ENCODE data around the gene SH2D3C.

The SH2D3C gene

DNA sequence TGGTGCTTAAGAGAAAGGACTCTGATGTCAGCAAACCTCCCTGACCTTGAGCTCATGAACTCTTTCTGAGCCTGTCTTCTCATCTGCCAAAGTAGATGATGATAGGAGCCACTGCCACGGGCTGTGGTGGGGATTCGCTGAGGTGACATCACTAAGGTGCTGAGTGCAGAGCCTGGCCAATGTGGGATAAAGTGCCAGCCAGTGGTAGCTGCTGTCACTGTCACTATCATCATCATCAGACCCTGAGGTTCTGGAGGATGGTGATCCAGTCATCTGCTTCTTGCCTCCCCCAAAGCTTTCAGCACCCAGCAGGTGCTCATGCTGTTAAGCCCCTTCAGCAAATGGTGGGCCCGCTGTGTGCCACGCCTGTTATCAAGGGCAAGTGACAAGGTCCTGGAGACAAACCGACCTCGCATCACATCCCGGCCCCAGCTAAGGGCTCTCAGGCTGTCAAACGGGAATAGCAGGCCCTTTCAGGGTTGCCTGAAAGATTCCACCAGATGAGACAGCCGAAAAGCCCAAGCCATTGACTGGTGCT is 30.6 kb upstream of the SH2D3C start:
- in situ Hi-C loops (cut with MboI; ENCODE audit: low sequenced_read_pairs) = no loop called here

DNA sequence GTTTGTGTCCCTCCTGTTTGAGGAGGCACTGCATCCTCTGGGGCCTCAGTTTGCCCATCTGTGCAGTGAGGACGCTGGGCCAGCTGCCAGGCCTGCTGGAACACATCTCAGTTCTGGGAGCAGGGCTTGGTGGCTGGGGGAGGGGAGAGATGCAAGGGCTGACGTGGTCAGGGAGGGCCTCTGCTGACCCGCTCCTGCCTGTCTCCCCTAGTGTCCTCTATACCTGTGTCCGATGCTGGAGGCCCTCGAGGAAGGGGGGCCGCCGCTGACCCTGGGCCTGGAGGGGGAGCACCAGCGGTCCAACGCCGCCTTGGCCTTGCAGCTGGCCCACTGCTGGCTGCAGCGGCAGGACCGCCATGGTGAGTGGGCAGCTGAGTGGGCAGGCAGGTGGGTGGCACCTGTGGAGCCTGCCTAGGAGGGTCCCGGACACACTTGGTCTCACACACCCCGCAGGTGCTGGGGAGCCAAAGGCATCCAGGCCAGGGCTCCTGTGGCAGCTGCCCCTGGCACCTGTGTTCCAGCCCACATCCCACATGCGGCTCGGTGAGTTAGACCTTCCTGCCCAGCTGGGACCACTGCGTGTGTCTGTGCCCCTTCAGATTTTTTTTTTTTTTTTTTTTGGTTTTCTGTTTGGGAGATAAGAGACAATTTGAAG is 30.0 kb upstream of the SH2D3C start:
- in situ Hi-C loops (cut with MboI; ENCODE audit: low sequenced_read_pairs) = no loop called here

DNA sequence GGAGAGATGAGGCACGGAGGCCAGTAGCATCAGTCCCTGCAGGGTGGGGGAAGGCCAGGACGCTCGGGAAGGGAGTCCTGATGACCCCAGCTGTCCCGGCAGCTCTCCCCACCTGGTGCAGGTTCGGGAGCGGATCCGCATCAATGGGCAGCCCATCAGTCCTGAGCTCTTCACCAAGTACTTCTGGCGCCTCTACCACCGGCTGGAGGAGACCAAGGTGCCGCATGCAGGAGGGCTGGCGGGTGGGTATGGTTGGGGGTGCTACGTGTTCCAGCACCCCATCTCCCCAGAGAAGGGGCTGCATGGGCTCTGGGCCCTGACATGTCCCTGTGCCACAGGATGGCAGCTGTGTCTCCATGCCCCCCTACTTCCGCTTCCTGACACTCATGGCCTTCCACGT is 28.4 kb upstream of the SH2D3C start:
- in situ Hi-C loops (cut with MboI; ENCODE audit: low sequenced_read_pairs) = no loop called here

DNA sequence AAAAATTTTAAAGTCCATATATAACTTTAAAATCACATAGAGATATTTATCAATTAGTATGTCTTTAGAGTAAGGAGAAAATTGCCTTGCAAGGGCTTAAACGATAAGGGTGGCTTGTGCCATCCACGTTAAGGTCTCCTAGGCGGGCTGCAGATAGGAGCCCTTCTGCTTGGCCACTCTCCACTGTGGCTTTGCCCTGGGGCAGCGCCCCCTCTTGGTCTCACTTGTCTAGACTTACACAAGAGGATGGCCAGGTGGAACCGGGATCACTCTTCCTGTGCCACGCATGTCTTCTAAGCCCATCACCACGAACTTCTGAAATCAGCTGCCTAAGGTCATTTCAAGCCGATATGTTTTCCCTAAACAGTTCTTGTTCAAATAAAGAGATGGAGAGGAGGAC is 27.2 kb upstream of the SH2D3C start:
- in situ Hi-C loops (cut with MboI; ENCODE audit: low sequenced_read_pairs) = no loop called here

DNA sequence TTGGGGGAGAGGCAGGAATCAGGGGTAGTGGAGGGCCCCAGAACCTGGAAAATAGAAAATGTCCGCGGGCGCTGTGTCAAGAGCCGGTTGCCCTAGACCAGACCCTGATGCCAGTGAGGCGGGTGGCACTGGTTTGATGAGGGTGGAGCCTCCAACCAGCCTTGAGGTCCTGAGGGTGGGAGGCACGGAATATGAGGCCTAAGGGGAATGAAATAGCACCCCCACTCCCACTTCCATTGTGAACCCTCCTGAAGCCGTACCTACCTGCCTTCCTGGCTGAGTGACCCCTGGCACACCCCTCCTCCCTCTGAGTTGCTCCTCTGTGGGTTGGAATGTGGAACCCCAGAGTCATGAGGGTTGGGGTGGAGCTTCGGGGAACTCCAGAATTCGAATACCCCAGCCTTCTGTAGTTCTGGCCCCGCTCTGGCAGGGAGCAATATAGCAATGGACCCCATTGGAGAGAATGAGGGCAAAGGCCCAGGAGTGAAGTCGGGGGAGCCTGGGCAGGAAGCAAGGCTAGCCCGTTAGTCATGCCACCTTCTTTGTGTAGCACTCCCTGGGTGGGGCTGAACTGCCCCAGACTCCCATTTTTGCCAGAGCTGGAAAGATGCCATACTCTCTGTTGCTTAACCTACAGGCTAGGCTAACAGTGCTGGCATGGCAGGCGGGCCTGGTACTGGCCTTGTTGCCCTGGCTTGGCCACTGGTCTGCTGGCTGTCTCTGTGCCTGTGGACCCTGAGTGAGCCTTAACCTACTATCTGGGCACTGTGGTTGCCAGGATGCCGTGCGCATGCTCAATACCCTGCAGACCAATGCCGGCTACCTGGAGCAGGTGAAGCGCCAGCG is 25.3 kb upstream of the SH2D3C start:
- in situ Hi-C loops (cut with MboI; ENCODE audit: low sequenced_read_pairs) = no loop called here

DNA sequence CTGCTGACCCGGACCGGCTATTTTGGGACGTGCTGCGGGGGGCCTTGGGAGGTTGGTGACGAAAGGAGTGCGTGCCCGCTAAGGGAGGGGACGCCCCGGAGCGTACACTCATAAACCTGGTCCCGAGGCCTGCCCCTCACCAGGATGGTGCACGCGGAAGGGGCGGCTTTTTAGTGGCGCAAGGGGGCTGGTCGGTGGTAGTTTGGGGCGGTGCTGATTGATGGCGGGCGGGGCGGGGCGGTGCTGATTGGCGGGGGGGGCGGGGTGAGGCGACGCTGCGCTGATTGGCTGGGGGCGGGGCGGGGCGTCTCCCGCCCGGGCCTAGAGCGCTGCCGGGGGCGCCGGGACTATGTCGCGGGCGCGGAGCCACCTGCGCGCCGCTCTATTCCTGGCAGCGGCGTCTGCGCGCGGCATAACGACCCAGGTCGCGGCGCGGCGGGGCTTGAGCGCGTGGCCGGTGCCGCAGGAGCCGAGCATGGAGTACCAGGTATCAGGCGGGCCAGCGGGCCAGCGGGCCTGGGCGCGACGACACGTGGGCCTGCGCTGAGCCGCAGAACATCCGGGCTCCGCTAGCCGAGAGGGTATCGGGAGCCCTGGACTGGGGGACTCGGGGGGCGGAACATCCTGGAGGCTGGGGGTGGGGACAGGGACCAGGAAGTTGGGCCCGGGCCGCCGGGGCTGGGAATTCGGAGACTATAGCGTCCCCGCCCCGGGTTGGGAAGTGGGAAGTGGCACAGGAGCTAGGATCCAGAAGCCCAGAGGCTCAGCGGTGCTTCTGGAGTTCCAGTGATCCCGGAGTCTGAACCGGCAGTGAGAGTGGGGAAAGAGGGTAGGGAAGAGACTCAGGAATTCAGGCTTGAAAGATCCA is 24.3 kb upstream of the SH2D3C start, which contains the start of gene FPGS:
Gene FPGS (plus strand): TSS at position 307 of the 868 bp plus-strand sequence. CDS start 43 bp downstream, at position 350.
- in situ Hi-C loops (cut with MboI; ENCODE audit: low sequenced_read_pairs) = no loop called here

DNA sequence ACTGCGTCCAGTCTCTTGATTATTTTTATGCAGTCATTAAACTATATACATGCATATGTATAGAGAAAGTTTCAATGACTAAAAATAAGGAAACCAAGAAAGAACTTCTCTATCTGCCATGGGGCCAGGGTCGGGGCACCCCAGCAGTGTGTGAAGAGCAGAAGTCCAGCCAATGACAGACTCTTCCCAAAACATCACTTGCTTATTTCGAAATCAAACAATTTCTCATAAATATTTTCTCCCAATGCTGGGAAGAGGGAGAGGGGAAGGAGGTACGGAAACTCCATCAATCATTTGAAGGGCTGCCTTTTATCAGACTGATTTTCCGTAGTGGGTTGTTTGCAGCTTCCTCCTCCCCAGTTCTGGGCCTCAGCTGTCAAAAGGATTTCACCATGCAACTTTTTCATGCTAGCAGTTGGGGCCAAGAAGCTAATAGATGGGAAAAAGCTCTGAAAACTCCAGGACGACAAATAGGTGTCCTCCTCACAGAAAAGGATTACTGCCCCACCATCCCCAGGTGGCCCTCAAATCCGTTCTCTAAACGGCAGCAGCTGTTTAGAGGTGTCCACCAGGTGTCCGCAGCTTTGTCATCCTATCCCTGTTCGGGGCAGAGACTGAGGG is 23.6 kb upstream of the SH2D3C start:
- in situ Hi-C loops (cut with MboI; ENCODE audit: low sequenced_read_pairs) = no loop called here

DNA sequence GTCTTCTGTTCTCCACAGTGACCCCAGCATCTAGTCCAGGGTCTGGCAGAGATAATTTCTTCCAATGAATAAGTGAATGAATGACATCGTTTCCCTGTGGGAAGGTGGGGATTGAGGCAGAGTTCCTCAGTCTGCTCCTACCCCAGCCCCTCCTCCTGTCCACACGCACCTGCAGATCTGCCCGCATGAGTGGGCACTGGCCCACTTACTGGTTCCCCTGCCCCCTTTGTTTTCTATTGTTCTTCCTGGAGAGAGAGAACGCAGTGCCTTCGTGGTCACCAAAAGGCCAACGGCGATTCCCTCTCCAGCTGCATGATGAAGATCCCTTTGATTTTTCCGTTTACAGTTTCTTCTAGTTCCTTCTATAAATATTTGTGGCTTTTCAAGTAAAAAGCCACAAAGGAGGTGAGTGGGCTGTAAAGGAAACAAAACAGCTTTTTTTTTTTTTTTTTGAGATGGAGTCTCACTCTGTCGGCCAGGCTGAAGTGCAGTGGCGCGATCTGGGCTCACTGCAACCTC is 18.4 kb upstream of the SH2D3C start:
- in situ Hi-C loops (cut with MboI; ENCODE audit: low sequenced_read_pairs) = no loop called here

DNA sequence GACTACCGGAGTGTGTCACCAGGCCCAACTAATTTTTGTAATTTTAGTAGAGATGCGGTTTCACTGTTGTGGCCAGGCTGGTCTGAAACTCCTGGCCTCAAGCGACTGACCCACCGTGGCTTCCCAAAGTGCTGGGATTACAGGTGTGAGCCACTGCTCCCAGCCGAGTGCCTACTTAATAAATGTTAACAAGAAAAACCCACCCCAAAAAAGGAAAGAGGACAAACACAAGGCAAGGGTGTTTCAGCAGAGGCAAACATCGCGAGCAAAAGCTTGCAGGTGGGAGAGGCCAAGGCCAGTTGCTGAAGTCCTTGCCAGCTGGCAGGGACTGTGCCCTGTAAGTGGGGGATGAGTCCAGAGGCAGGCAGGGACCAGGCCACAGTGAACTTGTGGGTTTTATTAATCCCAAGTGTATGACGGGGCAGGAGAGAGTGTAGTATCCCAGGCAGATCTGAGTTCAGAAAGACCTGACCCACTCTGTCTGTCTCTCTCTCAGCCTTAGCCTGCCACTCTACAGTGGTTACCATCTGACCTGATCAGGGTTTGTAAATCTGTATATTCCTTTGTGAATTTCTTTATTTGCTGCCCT is 17.9 kb upstream of the SH2D3C start:
- in situ Hi-C loops (cut with MboI; ENCODE audit: low sequenced_read_pairs) = no loop called here

DNA sequence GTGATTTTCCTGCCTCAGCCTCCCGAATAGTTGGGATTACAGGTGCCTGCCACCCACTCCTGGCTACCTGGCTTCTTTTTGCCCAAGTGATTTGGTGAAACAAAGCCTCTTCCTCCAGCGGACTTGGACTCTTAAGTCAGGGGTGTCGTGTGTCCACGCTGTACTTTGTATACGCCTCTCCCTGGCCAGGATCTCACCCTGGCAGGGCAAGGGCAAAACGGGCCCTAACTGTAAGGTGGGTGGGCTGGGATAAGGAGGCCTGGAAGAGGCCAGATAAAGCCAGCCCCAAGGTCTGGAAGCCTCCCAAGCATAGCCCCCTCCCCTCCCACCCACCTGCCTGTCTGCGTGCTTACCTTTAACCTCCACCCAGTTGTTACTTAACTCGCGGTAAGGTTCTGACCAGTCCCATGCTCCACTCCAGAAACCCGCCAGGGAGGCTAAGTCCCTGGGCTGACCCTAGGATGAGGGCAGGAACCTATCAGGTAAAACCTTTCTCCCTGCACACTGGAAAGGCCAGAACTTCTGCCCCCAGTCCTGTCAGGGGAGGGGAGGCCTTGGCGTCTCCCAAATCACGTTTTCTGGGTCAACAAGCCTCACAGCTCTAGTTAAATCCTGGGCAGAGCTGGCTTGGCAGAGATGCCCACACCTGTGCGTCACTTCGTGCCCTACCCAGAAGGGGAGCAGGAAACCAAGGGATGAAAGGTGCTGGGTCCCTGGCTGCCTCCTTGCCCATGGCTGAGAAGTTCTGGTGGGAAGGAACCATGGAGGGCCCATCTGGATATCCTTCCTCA is 15.7 kb upstream of the SH2D3C start:
- in situ Hi-C loops (cut with MboI; ENCODE audit: low sequenced_read_pairs) = no loop called here

DNA sequence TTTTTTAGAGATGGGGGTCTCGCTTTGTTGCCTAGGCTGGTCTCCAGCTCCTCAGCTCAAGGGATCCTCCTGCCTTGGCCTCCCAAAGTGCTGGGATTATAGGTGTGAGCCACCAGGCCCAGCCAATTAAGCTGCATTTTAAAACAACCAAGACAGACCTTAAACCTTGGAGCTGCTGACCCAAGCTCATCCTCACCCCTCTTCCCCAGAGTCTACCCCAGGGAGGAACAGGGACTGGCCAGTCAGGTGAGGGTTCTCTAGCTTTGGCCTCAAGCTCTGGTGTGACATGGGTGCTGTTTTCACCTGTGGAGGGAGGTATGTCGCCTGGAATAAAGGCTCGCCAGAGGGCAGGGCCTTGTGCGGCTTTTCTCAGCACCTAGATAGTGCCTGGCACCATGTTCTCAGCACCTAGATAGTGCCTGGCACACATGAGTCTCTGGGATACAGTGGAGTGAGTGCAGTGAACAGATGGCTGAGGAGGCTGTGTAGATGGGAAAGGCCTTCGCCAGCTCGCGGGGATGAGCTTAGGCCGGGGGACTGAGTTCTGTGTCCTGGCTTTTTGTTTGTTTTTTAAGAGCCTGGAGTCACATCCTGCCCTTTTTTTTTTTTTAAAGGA is 14.7 kb upstream of the SH2D3C start:
- in situ Hi-C loops (cut with MboI; ENCODE audit: low sequenced_read_pairs) = no loop called here

DNA sequence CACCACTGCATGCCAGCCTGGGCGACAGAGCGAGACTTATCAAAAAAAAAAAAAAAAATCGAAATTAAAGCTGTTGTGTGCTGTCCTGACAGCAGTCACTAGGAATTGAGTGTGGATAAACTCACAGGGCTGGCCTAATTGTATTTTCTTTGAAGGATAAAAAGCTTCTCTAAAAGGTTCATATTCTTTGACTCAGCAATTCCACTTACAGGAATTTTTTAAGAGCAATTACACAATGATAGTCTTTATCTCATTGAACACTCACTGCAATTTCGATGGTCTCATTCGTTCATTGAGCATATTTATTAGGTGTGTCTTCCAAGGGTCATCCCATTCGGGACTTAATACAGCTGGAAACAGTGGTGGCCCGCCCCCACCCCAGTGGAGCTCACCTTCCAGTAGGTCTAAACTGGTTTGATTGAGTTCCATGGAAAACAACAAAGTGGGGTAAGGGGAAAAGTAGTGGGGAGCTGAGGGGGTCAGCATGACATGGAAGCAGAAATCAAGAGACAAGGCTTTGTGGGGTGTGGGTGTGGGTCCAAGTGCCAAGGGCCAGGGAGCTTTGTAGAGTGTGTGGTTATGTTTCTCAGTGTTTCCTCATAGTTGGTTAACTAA is 14.1 kb upstream of the SH2D3C start:
- in situ Hi-C loops (cut with MboI; ENCODE audit: low sequenced_read_pairs) = no loop called here

DNA sequence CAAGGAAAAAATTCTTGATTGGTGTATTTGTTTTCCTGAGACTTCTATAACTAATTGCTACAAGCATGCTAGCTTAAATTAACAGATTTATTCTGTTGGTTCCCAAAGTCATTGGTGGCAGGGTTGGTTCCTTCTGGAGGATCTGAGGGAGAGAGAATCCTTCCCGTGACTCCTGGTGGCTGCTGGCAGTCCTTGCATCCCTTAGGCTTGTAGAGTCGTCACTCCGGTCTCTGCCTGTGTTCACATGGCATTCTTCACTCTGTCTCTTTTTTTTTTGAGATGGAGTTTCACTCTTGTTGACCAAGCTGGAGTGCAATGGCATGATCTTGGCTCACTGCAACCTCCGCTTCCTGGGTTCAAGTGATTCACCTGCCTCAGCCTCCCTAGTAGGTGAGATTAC is 12.6 kb upstream of the SH2D3C start:
- in situ Hi-C loops (cut with MboI; ENCODE audit: low sequenced_read_pairs) = no loop called here

DNA sequence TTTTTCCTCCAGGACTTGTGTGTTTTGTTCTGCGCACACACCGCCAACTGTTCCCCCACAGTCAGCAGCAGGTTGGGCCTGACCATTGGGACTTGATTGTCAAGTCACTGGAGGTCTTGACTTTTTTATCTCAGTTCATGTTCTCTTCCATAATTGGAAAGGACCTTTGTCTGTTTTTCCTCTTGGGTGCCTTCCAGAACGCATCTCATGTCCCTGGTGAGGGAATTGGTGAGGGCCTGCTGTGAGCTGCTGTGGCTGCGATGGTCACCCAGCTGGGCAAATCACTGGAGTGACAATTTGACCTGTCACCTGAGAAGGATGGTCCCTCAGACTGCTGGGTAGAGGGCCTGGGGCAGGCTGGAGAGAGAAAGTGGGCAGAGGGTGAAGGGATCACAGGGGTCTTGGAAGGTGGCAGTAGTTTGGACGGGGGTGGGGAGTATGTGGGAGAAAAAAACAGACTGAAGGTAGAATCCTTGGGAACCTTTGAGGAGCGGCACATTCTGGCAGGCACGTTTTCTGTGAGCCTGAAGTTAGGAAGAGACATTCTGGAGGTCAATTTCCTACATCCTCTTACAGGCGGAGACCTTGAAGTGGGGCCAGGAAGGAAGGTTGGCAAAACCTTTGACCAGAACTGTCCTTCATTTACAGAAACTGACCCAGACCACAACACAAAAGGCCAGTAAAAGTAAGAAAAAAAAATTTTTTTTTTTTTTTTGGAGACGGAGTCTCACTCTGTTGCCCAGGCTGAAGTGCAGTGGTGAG is 11.8 kb upstream of the SH2D3C start:
- in situ Hi-C loops (cut with MboI; ENCODE audit: low sequenced_read_pairs) = no loop called here

DNA sequence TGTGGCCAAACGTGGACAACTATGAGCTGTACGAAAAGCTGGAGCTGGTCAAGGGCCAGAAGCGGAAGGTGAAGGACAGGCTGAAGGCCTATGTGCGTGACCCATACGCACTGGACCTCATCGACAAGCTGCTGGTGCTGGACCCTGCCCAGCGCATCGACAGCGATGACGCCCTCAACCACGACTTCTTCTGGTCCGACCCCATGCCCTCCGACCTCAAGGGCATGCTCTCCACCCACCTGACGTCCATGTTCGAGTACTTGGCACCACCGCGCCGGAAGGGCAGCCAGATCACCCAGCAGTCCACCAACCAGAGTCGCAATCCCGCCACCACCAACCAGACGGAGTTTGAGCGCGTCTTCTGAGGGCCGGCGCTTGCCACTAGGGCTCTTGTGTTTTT is 10.7 kb upstream of the SH2D3C start:
- in situ Hi-C loops (cut with MboI; ENCODE audit: low sequenced_read_pairs) = no loop called here

DNA sequence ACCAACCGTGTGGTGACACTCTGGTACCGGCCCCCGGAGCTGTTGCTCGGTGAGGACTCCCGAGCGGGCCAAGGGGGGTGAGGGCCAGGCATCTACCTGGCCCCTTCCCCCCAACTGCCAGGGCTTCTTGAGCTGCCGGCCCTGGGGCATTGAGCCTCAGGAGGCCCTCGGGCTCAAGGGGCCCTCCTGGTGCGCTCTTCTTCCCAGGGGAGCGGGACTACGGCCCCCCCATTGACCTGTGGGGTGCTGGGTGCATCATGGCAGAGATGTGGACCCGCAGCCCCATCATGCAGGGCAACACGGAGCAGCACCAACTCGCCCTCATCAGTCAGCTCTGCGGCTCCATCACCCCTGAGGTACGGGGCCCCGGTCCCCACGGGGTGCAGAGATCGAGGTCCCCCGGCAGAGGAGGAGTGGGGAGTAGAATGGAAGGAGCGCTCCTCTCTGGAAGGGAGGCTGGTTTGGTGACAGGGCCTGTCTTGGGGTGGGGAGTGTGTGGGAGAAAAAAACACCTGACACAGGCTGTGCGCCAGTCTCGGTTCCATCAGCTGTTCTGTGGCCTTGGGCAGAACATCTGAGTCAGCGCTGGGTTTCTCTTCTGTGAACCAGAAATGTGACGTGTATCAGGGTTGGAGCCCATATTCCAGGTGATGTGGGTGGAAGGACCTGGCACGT is 10.0 kb upstream of the SH2D3C start:
- in situ Hi-C loops (cut with MboI; ENCODE audit: low sequenced_read_pairs) = no loop called here

DNA sequence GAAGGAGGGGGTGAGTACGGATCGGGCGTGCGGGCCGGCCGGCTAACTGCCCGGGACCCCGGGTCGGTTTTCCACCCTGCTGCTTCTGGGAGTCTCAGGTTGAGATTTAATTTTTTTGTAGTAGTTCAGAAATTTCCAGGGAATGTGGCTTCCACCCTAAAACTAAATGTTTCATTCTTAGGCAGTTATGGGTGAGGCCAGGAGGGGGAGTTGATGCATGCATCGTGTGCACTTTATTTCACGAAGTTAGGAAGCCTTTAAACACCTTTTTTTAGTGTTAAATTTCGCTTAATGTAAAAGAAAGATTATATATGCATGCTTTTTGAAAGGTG is 8.3 kb upstream of the SH2D3C start:
- in situ Hi-C loops (cut with MboI; ENCODE audit: low sequenced_read_pairs) = no loop called here
